K562 (cell line): ENCODE results near the gene FOXA3. TPM values are rescaled to one million over a fixed set of nuclear protein-coding genes. Genes with fewer than 3 reads are reported as not detected.

Experiments
- CLOCK ChIP-seq: fragments of 250-450 bp; sonication (Bioruptor Pico); IDR thresholded peaks from 2 replicates; pipeline ENCODE4 v1.4.0; 2020; ENCODE audit warnings: mild to moderate bottlenecking, moderate library complexity, borderline replicate concordance
- CTCFL ChIP-seq: IDR thresholded peaks from 2 replicates; pipeline ENCODE4 v1.6.1; 2011; ENCODE audit warnings: borderline replicate concordance, low read depth, mild to moderate bottlenecking, moderate library complexity, low read length; ENCODE audit not compliant: insufficient read depth, poor library complexity, severe bottlenecking
- ELF1 ChIP-seq: fragments of 200-800 bp; sonication (Bioruptor generic); IDR thresholded peaks from 2 replicates; pipeline ENCODE4 v1.6.1; 2016; ENCODE audit warnings: missing genetic modification characterization, missing compliant biosample characterization
- ELF4 ChIP-seq: fragments of 450-650 bp; formaldehyde crosslinking; IDR thresholded peaks from 2 replicates; pipeline ENCODE4 v1.4.0; 2022; ENCODE audit warnings: missing genetic modification characterization
- KLF16 ChIP-seq: IDR thresholded peaks from 2 replicates; pipeline ENCODE4 v1.6.1; 2016; ENCODE audit warnings: antibody characterized with exemption
- MAX ChIP-seq: sonication (generic); formaldehyde crosslinking; IDR thresholded peaks from 2 replicates; pipeline ENCODE4 v1.9.0; 2022; ENCODE audit warnings: mild to moderate bottlenecking, missing genetic modification reagents
- PRDM10 ChIP-seq: fragments of 450-650 bp; IDR thresholded peaks from 2 replicates; pipeline ENCODE4 v1.6.1; 2018; ENCODE audit not compliant: partially characterized antibody
- SIX5 ChIP-seq, 2 experiments: IDR thresholded peaks; 2 replicates each; pipeline ENCODE4 v1.6.1; 2011; ENCODE audit warnings: low read length in 2 of 2, borderline replicate concordance in 1 of 2, low read depth in 1 of 2, mild to moderate bottlenecking in 1 of 2, moderate library complexity in 1 of 2; ENCODE audit not compliant: insufficient read depth in 1 of 2
- SOX6 ChIP-seq: fragments of 450-650 bp; IDR thresholded peaks from 2 replicates; pipeline ENCODE4 v1.6.1; 2014; ENCODE audit warnings: mild to moderate bottlenecking
- ZBTB12 ChIP-seq: fragments of 250-450 bp; sonication (Bioruptor Pico); IDR thresholded peaks from 2 replicates; pipeline ENCODE4 v1.4.0; 2020
- ZBTB7A ChIP-seq: IDR thresholded peaks from 2 replicates; pipeline ENCODE4 v1.6.1; 2011; ENCODE audit warnings: low read depth, mild to moderate bottlenecking, low read length, moderate library complexity, borderline replicate concordance; ENCODE audit not compliant: control insufficient read depth
- ZNF507 ChIP-seq: conservative IDR thresholded peaks from 2 replicates; pipeline ENCODE4 v1.6.1; 2017; ENCODE audit warnings: missing genetic modification characterization, missing compliant biosample characterization
- ZNF764 ChIP-seq: fragments of 250-450 bp; sonication (Bioruptor Pico); IDR thresholded peaks from 2 replicates; pipeline ENCODE4 v1.4.0; 2020; ENCODE audit warnings: low read depth, mild to moderate bottlenecking, moderate library complexity
- polyA plus RNA-seq, 8 experiments: library from polyadenylated mRNA; depleted of rRNA in 4 of 8; stranded (reverse) in 5 of 8; unstranded in 3 of 8; fragments of >200 nt; fragmentation: Nextera tagmentation in 2 of 8; fragmentation: Illumina TruSeq in 1 of 8; extraction: Ambion mirVana in 2 of 8; extraction: Trizol in 1 of 8; gene quantifications; 2 replicates each; pipeline versions ENCODE4 v1.2.1 to v1.2.3, GENCODE V29; 2011 to 2014; ENCODE audit warnings: inconsistent platforms in 1 of 8, missing spikeins in 1 of 8
- total RNA-seq, 7 experiments: library from RNA; depleted of rRNA in 6 of 7; stranded (reverse); fragments of >200 nt in 6 of 7; fragmentation: Illumina TruSeq in 2 of 7; extraction: Trizol in 2 of 7; gene quantifications; 2 replicates each; pipeline versions ENCODE4 v1.2.1 to v1.2.3, GENCODE V29; 2011 to 2021; ENCODE audit warnings: low replicate concordance in 1 of 7

Gene FOXA3
- total and polyA plus RNA-seq, 9 of the 15 experiments (the other 6 are each of a cell fraction or from before 2014, with no cell fraction given): 1.3 to 15.5 (median 4.7) TPM

GRCh38 chr19:45862564-45863334 is 1.4 kb upstream of the FOXA3 start, which contains the start of gene SYMPK (continued):
- TF ChIP-seq SOX6 (0 out of 2 replicates have a peak, but pooled peaks have one; percentile 37), ELF4 (CRISPR knock-in tag) (peak; percentile 34; the same call in 1 of the 2 replicates), CLOCK (CRISPR knock-in tag) (no peak), SIX5 (IDR thresholded peaks at IDR 0.05; ENCODE audit: borderline replicate concordance in 1 of 2, insufficient read depth in 1 of 2, low read depth in 1 of 2, low read length in 2 of 2) (peak; percentile 97 to 98), MAX (CRISPR knock-in tag) (peak; percentile 80), ELF1 (tag) (peak; percentile 94), ZNF507 (no peak), CTCFL (no peak), PRDM10 (peak; percentile 34), KLF16 (no peak), ZNF764 (no peak), ZBTB12 (CRISPR knock-in tag) (peak; percentile 47; the same call in 1 of the 2 replicates), ZBTB7A (peak; percentile 43; the same call in 1 of the 2 replicates)
